ENCODE data around the gene PLCB4. TPM values are rescaled to one million over a fixed set of nuclear protein-coding genes. Genes with fewer than 3 reads are reported as not detected.

PLCB4 gene
- polyA plus RNA-seq, 1 donor (not counting 4 experiments of a cell fraction or from before 2014, with no cell fraction given), result 4.1 TPM

DNA sequence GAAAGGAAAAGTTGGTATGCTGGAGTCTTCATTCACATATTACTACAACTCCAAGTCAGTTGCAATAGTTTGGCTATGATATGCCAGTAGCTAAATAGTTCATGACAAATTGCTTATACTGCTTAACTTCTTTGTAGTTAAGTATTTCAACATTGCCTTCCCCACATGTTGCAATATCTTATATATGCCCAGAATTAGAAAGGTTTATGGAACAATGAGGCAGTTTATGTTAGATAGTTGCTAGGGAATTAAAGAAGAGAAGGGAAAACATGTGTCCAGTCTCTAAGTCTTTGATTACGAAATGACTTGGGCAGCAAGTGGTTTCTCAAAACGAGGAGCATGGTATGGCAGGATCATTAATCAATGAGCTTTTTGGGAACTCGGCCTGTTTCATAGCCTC is 145.8 kb downstream of the PLCB4 start:
- dilution Hi-C loops (cut with MboI; ENCODE audit: extremely low pct_ligation_motif_present, low sequenced_read_pairs), result no loop called here

DNA sequence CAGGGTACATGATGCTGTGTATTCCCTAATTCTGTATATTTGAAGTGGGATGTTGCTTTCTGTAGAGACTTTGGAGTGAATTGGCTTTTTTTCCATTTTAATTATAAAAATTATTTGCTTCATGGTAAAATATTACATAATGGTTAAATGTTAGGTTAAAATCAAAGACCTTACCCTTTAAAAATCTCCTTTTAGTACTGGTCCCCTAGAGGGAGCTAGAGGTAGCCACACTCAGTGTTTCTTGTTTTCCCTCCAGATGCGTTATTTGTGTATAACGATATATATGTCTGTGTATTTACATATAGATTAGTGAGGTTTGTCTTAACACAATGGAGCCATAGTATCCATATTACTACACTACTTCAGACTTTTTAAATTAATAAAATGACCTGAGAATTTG is 146.7 kb downstream of the PLCB4 start:
- Histone ChIP-seq H3K27ac (ENCODE audit: control insufficient read depth, insufficient read depth, low read length) (no peak overlapping the region), H3K4me1 (ENCODE audit: control insufficient read depth, extremely low read depth, insufficient read depth, low read length) (no peaks in the 10 kb centered on the region), H3K9ac (ENCODE audit: control insufficient read depth, extremely low read depth, insufficient read depth, low read length) (no peak overlapping the region), H3K9me1 (ENCODE audit: control insufficient read depth, extremely low read depth, insufficient read depth, low read length) (no peaks in the 10 kb centered on the region), H3K36me3 (ENCODE audit: control insufficient read depth in 2 of 2, extremely low read depth in 1 of 2, insufficient read depth in 2 of 2, low read length in 2 of 2) (no peaks in the 10 kb centered on the region), H2AFZ (ENCODE audit: control insufficient read depth, low read length) (no peak overlapping the region), H3K4me2 (ENCODE audit: control insufficient read depth, extremely low read depth, insufficient read depth, low read depth, low read length) (no peak overlapping the region), H4K20me1 (ENCODE audit: control insufficient read depth, extremely low read depth, insufficient read depth, low read length) (no peaks in the 10 kb centered on the region), H3K4me3 (ENCODE audit: control insufficient read depth in 2 of 3, extremely low read depth in 1 of 3, insufficient read depth in 2 of 3, low read depth in 1 of 3, low read length in 3 of 3) (no peak overlapping the region), H3K9me3 (ENCODE audit: control insufficient read depth, low read depth, low read length) (no peaks in the 10 kb centered on the region), H3K79me2 (ENCODE audit: control insufficient read depth, insufficient read depth, low read length) (no peaks in the 10 kb centered on the region), H3K27me3 (ENCODE audit: control insufficient read depth, extremely low read depth, insufficient read depth, low read length) (no peaks in the 10 kb centered on the region)
- FAIRE-seq, result no peak
- TF ChIP-seq, protein P1, sequence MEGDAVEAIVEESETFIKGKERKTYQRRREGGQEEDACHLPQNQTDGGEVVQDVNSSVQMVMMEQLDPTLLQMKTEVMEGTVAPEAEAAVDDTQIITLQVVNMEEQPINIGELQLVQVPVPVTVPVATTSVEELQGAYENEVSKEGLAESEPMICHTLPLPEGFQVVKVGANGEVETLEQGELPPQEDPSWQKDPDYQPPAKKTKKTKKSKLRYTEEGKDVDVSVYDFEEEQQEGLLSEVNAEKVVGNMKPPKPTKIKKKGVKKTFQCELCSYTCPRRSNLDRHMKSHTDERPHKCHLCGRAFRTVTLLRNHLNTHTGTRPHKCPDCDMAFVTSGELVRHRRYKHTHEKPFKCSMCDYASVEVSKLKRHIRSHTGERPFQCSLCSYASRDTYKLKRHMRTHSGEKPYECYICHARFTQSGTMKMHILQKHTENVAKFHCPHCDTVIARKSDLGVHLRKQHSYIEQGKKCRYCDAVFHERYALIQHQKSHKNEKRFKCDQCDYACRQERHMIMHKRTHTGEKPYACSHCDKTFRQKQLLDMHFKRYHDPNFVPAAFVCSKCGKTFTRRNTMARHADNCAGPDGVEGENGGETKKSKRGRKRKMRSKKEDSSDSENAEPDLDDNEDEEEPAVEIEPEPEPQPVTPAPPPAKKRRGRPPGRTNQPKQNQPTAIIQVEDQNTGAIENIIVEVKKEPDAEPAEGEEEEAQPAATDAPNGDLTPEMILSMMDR (optimal IDR thresholded peaks at IDR 0.05 in 1 of 3, IDR thresholded peaks at IDR 0.05 in 1 of 3, conservative IDR thresholded peaks at IDR 0.05 in 1 of 3; ENCODE audit: extremely low read depth in 1 of 3, insufficient read depth in 2 of 3, low read length in 3 of 3), result no peak
- no peak for TF ChIP-seq EZH2 (IDR thresholded peaks at IDR 0.05; ENCODE audit: low read length)
- DNase-seq (ENCODE audit: low read depth, low spot score), result no peak
- dilution Hi-C loops (cut with MboI; ENCODE audit: extremely low pct_ligation_motif_present, low sequenced_read_pairs), result no loop called here

More for the DNA sequence above, 145.8 kb downstream of the PLCB4 start:
- Histone ChIP-seq H3K9me3 (ENCODE audit: control insufficient read depth, low read depth, low read length) (no peaks in the 10 kb centered on the region), H3K36me3 (ENCODE audit: control insufficient read depth in 2 of 2, extremely low read depth in 1 of 2, insufficient read depth in 2 of 2, low read length in 2 of 2) (no peaks in the 10 kb centered on the region), H3K9ac (ENCODE audit: control insufficient read depth, extremely low read depth, insufficient read depth, low read length) (no peak overlapping the region), H3K27ac (ENCODE audit: control insufficient read depth, insufficient read depth, low read length) (no peak overlapping the region), H3K9me1 (ENCODE audit: control insufficient read depth, extremely low read depth, insufficient read depth, low read length) (no peaks in the 10 kb centered on the region), H3K4me3 (ENCODE audit: control insufficient read depth in 2 of 3, extremely low read depth in 1 of 3, insufficient read depth in 2 of 3, low read depth in 1 of 3, low read length in 3 of 3) (no peak overlapping the region), H3K79me2 (ENCODE audit: control insufficient read depth, insufficient read depth, low read length) (no peaks in the 10 kb centered on the region), H3K4me2 (ENCODE audit: control insufficient read depth, extremely low read depth, insufficient read depth, low read depth, low read length) (no peak overlapping the region), H3K27me3 (ENCODE audit: control insufficient read depth, extremely low read depth, insufficient read depth, low read length) (no peaks in the 10 kb centered on the region), H3K4me1 (ENCODE audit: control insufficient read depth, extremely low read depth, insufficient read depth, low read length) (no peaks in the 10 kb centered on the region), H2AFZ (ENCODE audit: control insufficient read depth, low read length) (no peak overlapping the region), H4K20me1 (ENCODE audit: control insufficient read depth, extremely low read depth, insufficient read depth, low read length) (no peaks in the 10 kb centered on the region)
- no peak for FAIRE-seq
- TF ChIP-seq, protein P1 (optimal IDR thresholded peaks at IDR 0.05 in 1 of 3, IDR thresholded peaks at IDR 0.05 in 1 of 3, conservative IDR thresholded peaks at IDR 0.05 in 1 of 3; ENCODE audit: extremely low read depth in 1 of 3, insufficient read depth in 2 of 3, low read length in 3 of 3), result no peak
- no peak for TF ChIP-seq EZH2 (IDR thresholded peaks at IDR 0.05; ENCODE audit: low read length)
- no peak for DNase-seq (ENCODE audit: low read depth, low spot score)
